Stimulated activated CD8-positive, alpha-beta memory T cell treated with anti-CD3 and anti-CD28 coated beads, Interleukin-12 subunit alpha, Interleukin-12 subunit beta, amount 100 ng/mL, for 24 hours (primary cell): ENCODE measurements around the gene NUDT16.
"Not testable (repeated sequence)": the region's sequence is repeated elsewhere in the genome, so short reads cannot be mapped to it uniquely, and the experiment has no call there.

ENCODE experiments used
- DNase-seq: peaks from one replicate; pipeline ENCODE4 v3.0.0-alpha.2; 2020; ENCODE audit errors: extremely low read depth

The NUDT16 gene

DNA sequence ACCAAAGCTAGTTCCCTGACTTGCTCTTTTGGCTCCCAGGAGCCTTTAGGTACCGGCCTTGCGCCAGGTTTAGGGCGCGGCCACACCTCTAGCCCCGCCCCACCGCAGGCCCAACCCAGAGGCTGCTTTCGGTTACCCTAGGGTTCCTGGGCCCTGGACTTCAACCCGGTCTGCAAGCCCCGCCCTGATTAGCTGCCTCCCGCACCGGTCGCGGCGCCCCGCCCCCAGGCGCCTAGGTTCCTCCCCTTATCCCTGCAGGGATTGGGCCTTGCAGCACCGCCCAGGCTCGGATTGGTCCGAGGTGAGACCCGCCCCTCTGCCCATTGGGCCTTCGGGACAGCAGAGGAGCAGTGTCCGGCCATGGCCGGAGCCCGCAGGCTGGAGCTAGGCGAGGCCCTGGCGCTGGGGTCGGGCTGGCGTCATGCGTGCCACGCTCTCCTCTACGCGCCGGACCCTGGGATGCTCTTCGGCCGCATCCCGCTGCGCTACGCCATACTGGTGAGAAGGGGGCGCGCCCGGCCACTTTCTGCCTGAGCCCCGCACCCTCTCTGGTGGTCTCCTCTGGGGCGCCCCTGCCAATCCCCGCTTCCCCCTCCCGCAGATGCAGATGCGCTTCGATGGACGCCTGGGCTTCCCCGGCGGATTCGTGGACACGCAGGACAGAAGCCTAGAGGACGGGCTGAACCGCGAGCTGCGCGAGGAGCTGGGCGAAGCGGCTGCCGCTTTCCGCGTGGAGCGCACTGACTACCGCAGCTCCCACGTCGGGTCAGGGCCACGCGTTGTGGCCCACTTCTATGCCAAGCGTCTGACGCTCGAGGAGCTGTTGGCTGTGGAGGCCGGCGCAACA is at the start of gene NUDT16:
TSS of gene NUDT16 (plus strand) at position 330 of the 847 bp plus-strand sequence. CDS start at position 361, 31 bp downstream.
- DNase-seq: peak; percentile 85

- DNase-seq: no peak
Measured at GRCh38 chr3:131338948-131339640, 42.5 kb upstream of the NUDT16 start.

GRCh38 chr3:131341761-131342160 is 39.8 kb upstream of the NUDT16 start:
- no peak for DNase-seq

DNA sequence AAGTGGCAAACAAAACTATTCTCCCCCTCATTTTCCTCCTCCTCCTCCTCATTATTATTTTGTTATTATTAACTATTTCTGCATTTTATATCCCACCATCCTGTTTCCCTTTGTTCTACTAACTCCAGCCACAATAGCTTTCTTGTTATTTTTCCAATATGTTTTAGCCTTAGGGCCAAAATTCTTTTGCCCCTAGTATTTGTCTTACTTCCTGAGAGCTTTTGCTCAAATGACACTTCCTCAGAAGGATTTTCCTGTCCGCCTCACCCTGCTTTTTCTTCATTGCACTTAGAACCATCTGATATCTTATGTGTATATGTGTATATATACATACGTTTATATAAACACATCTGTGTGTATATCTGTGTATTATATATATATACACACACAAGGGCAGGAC is 32.7 kb upstream of the NUDT16 start:
- no peak for DNase-seq

DNA sequence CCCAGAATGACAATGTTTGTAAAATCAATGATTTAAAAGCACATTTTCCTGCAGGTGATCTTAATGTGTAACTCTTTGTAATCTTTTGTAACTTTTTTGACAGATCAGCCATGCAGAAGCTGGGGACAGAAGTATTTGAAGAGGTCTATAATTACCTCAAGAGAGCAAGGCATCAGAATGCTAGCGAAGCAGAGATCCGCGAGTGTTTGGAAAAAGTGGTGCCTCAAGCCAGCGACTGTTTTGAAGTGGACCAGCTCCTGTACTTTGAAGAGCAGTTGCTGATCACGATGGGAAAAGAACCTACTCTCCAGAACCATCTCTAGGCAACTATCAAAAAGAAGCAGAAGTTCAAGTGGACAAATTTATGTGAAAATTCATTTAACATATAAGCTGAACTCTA is 32.1 kb upstream of the NUDT16 start:
- DNase-seq: no peak

DNA sequence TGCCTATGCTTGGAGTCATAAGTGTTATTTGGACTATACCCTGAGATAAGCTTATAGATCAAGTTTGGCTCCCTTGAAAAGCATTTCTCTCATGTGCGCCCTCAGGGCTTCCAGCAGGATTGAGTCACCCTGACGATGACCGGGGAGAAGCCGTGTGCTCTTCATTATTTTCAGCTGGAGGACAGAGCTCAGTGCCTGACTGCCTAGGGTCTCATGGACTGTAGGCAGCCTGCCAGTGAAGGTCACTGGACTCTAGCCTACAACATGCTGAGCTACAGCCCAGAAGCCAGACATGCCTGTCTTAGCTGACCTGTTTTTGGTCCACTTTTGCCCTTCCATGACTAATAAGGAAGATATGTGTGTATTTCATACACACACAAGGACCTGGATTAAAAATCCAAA is 31.6 kb upstream of the NUDT16 start:
- no peak for DNase-seq

- no peak for DNase-seq
Measured at GRCh38 chr3:131350506-131350905, 31.1 kb upstream of the NUDT16 start.

- no peak for DNase-seq
Measured at GRCh38 chr3:131353016-131353877, 28.3 kb upstream of the NUDT16 start.

DNA sequence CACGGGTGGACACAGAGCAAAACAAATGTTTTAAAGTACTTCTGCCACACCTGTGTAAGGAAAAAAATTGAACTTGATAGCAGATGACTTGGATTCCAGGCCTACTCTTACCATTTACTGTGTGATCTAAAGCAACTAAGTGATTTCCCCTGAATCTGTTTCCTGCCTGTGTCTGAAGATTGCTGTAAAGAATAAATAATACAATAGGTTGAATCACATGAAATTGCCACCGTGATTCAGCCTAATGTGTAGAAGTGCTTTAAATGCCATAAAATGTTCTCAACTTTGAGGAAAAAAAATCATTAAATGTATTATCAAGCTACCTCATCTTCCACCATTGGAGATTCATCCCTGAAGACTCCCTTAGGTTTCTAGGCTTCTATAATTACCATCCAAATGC is 27.6 kb upstream of the NUDT16 start:
- DNase-seq: no peak

DNA sequence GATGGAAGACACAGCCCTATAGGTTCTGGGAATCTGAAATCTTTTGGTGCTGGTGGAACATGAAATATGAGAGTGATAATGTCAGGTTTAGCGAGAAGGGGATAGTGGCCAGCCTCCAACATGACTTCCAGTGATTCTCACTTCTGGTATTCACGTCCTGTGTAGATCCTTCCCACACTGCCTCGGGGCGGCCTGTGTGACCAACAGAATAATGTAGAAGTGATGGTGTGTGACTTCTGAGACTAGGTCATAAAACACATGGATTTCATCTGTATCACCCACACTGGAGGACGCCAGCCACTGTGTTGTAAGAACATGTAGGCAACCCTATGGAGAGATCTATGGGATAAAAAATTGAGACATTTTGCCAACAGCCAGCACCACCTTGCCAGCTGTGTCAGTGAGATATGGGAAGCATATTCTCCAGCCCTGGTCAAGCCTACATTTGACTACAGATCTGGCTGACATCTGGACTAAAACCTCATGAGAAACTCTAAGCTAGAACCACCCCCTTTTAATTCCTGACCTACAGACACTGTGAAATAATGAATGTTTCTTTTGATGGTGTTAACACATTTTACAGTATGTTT is 25.5 kb upstream of the NUDT16 start:
- DNase-seq: no peak

DNA sequence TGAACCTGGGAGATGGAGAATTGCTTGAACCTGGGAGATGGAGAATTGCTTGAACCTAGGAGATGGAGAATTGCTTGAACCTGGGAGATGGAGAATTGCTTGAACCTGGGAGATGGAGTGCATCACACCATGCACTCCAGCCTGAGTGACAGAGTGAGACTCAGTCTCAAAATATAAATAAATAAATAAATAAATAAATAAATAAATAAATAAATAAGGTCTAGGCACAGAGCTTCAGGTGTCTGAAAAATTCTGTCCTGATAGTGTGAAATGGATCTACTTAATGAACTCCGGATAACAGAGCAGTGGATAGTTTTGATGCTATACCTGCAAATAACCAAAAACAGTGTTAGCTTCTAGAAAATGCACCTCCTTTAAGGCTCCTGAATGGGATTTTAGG is 24.3 kb upstream of the NUDT16 start:
- no peak for DNase-seq

GRCh38 chr3:131360191-131360755 is 21.3 kb upstream of the NUDT16 start:
- no peak for DNase-seq

DNA sequence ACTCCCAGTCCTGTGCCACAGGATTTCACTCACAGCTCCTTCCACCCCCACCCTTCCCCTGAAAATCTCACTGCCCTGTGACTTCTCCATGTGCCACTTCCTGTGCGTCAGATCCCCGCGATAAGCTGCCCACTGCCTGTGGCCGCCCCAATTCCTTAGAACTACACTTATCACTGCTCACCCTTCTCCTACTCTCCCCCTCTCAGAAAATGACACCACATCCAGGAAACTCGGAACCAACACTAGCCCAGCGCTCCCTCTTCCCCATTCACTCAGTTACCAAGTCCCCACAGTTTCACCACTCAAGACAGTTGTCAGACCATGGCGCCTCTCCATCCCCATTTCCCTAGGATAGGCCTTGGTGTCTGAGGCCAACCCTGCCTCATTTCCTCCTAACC is 20.5 kb upstream of the NUDT16 start:
- DNase-seq: not testable (repeated sequence)

GRCh38 chr3:131361464-131362421 is 19.8 kb upstream of the NUDT16 start:
- no peak for DNase-seq

DNA sequence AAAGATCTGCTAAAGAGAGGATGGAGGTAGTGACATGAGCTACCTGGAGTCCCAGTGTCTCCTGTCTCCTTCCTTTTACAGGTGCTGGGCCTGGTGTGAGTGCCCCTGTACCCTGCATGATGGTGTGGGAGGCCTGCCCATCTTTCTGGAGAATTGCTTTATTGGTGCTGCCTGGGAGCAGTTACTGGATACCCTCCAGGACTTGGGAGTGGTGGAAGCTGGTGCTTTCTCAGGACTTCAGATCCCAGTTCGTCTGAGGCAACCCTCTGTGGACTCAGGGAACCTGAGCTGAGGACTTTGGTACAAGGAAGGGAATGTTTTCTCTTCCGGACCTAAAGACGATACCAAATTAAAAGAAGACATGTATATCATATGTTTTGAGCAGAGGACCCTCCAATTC is 18.3 kb upstream of the NUDT16 start:
- DNase-seq: no peak

DNA sequence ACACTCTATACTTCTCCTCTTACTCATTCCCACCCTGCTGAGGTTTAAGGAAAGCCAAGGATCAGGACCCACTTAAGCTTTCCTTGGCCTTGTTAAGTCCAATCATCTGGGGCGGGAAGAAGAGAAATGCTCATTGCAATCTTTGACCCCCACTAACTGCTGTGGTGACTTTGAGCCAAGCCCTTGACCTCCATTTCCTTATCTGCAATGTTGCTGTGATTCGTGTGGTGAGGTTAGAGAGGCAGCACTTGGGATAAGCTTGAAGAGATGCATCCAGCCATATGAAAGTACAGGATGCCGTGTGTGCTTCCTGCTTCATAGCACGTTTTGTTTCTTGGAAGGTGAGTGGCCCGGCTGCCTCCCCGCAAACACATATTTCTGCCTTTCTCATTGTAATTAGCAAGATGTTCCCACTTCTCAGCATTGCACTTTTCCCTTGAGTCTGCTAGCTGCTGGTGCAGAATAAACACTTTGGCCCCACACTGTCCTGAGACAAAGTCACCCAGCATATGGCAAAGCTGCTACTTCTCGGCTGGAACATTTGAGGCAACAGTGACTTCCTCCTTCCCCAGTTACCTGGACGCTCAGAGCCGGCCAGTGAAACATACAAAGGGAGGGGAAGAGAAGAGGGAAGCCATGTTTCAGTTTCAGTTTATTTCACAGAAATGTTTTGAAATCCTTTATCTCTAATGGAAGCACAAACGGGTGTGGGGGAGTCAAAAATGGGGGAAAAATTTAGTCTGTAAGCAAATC is 10.5 kb upstream of the NUDT16 start:
- no peak for DNase-seq

DNA sequence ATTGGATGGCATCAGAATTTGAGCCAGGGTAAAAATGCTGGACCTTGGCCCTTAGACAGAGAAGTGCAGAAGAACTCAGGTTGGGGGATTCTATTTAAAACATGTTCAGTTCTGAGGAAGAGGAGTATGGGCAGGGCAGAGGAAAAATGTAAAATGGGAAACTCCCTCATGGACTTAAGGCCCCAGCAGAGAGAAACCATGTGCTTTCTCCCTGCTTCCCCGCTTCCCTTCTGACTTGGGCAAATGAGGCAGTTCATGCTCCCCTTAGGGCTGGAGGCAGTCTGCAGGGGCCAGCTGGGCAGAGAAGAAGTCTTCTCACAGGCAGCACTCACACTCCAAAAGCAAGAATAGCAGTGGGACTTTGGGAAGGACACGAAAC is 9.9 kb upstream of the NUDT16 start:
- DNase-seq: no peak

DNA sequence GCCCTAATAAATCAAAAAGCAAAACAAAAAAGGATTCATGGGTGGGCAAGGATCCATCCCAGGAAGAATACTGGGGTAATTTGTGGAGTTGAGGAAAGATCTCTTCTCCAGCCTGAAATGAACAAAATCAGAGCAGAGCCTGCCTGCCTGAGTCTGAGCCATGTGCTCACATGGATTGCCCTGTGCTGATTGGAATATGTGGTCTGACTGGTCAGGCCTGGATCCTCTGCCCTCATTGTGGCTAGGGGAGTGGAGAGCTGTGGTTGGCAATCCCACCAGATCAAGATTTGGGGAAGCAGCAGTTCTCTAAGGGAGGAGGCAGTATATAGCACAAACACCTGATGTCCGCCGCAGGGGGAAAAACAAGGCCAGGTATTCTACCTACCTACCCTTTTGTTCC is 6.8 kb upstream of the NUDT16 start:
- no peak for DNase-seq

DNA sequence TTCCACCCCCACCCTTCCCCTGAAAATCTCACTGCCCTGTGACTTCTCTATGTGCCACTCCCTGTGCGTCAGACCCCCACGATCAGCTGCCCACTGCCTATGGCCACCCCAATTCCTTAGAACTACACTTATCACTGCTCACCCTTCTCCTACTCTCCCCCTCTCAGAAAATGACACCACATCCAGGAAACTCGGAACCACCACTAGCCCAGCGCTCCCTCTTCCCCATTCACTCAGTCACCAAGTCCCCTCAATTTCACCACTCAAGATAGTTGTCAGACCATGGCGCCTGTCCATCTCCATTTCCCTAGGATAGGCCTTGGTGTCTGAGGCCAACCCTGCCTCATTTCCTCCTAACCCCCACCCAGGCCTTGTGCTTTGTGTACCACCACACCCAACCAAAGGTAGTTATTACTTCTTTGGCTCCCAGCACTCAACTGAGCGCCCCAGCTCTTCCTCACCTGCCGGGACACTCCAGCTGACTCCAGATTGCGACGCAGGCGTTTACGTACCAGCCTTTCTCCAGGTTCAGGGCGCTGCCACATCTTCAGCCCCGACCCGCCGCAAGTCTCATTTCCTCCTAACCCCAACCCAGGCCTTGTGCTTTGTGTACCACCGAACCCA is 641 bp upstream of the NUDT16 start:
- DNase-seq: not testable (repeated sequence)
